ENCODE data around the gene RND1.

RND1 gene

GRCh38 chr12:48813465-48814261, 52.0 kb downstream of the RND1 start:
- no peak for DNase-seq (ENCODE audit: low read depth in 1 of 2, low spot score in 1 of 2)

DNA sequence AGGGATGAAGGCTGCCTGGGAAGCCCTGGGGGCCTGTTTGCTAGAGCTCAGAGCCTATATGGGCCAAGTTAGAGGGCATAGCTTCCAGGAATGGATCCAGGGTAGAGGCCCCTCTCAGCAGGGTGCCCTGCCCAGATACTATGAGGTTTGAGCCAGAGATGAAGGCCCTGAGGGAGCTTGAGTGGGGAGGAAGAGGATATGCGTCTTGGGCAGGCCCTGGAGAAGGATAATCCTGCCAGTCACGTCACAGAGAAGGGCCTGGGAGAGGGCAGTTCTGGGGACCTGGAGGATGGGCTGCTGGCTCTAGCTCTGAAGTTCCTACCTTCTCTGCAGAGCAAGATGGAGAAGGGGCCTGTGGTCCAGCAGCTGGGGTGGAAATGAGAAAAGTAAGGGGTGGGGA, 53.3 kb downstream of the RND1 start:
- DNase-seq (ENCODE audit: low read depth in 1 of 2, low spot score in 1 of 2) = no peak

DNA sequence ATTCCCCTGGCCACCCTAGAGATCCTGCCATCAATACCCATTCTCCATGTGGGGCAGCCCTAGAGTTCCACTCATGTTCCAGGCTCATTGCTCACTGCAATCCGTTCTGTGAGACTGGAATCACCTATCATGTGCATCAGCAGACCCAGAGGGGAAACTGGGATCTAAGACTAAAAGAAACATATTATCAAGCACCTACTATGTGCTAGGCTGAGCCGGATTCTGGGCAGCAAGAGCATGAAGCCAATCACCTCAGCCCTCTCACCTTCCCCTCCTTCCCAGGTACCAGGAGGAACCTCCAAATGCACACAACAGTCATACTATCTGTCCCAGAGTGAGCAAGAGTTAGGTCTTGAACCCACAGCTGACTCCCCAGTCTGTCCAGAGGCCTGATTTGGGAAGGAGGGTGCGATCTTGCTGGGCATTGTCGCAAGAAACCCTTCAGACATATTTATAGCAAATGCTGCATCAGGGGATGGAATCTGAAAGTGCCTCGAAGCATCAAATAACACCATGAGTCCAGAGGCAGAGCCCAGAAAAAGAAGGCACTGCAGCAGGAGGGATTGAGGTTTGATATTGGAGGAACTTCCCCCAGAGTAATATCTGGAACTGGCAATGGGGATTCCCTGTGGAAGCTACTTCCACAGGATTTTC, 54.1 kb downstream of the RND1 start:
- no peak for DNase-seq (ENCODE audit: low read depth in 1 of 2, low spot score in 1 of 2)

DNA sequence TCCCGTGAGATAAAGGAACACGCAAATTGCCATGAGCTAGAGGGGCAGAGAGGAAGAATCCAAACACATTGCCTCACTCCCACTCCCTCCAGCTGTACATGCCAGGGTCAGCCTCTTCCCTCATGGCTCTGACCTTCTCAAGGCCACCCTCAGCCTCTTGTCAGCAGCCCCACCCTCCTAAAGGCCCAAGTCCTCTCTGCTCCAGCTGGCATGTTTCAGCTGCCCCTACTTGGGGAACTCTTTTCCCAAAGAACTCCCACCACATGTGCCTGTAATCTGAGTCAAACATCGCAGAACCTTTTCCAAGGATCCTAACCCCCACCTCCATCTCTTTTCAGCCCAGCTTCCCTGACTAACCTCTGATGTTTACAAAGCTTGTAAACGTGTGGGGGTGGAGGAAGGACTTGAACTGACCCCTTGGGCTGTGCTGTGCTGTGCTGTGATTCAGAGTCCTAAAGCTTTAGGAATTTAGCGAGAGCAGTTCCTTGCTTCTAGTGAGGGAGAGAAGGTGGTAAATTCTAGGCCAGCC, 54.7 kb downstream of the RND1 start:
- DNase-seq (ENCODE audit: low read depth in 1 of 2, low spot score in 1 of 2) = no peak

GRCh38 chr12:48807981-48808380, 57.7 kb downstream of the RND1 start:
- no peak for DNase-seq (ENCODE audit: low read depth in 1 of 2, low spot score in 1 of 2)

Measured in stimulated activated CD4-positive, alpha-beta T cell treated with anti-CD3 and anti-CD28 coated beads, Interleukin-15, amount 100 ng/mL, for 1 hour (primary cell).